HG03342 (cell line): ENCODE measurements around the gene CDC45.
"Not testable (repeated sequence)": the region's sequence is repeated elsewhere in the genome, so short reads cannot be mapped to it uniquely, and the experiment has no call there.

Source experiments
- ATAC-seq: cut with Tn5 transposase; IDR thresholded peaks from one replicate; pipeline ENCODE4 v1.9.1; 2021; ENCODE audit warnings: mild to moderate bottlenecking, moderate library complexity; ENCODE audit not compliant: unreplicated experiment

CDC45 gene

GRCh38 chr22:19525666-19526065 is 45.9 kb downstream of the CDC45 start:
- no peak for ATAC-seq

GRCh38 chr22:19526076-19526701 is 46.5 kb downstream of the CDC45 start:
- no peak for ATAC-seq

GRCh38 chr22:19526702-19527111 is 47.0 kb downstream of the CDC45 start:
- no peak for ATAC-seq

GRCh38 chr22:19527321-19527721 is 47.6 kb downstream of the CDC45 start:
- no peak for ATAC-seq

GRCh38 chr22:19527861-19528417 is 48.2 kb downstream of the CDC45 start:
- no peak for ATAC-seq

- no peak for ATAC-seq
Measured at GRCh38 chr22:19529811-19530210, 50.1 kb downstream of the CDC45 start.

GRCh38 chr22:19530751-19531150 is 51.0 kb downstream of the CDC45 start:
- no peak for ATAC-seq

GRCh38 chr22:19531327-19531726 is 51.6 kb downstream of the CDC45 start:
- ATAC-seq, result not testable (repeated sequence)

GRCh38 chr22:19533049-19533626 is 53.4 kb downstream of the CDC45 start:
- no peak for ATAC-seq

- no peak for ATAC-seq
Measured at GRCh38 chr22:19533857-19534256, 54.1 kb downstream of the CDC45 start.

GRCh38 chr22:19535001-19535400 is 55.3 kb downstream of the CDC45 start:
- ATAC-seq, result no peak

- ATAC-seq, result no peak
Measured at GRCh38 chr22:19536564-19536963, 56.8 kb downstream of the CDC45 start.

GRCh38 chr22:19537941-19538488 is 58.3 kb downstream of the CDC45 start:
- no peak for ATAC-seq

GRCh38 chr22:19540394-19540793 is 60.7 kb downstream of the CDC45 start:
- no peak for ATAC-seq

GRCh38 chr22:19543970-19544708 is 64.4 kb downstream of the CDC45 start:
- ATAC-seq, result no peak

- ATAC-seq, result no peak
Measured at GRCh38 chr22:19545935-19546207, 66.2 kb downstream of the CDC45 start.

- no peak for ATAC-seq
Measured at GRCh38 chr22:19546680-19547079, 67.0 kb downstream of the CDC45 start.

- no peak for ATAC-seq
Measured at GRCh38 chr22:19547620-19548019, 67.9 kb downstream of the CDC45 start.

- not testable (repeated sequence) for ATAC-seq
Measured at GRCh38 chr22:19548427-19548826, 68.7 kb downstream of the CDC45 start.

GRCh38 chr22:19548964-19549363 is 69.2 kb downstream of the CDC45 start:
- ATAC-seq, result no peak

- ATAC-seq, result no peak
Measured at GRCh38 chr22:19549428-19549827, 69.7 kb downstream of the CDC45 start.

GRCh38 chr22:19550382-19550781 is 70.7 kb downstream of the CDC45 start:
- no peak for ATAC-seq
